GM18867 (cell line): ENCODE data around the gene TNNI3K.

Experiments
- ATAC-seq: cut with Tn5 transposase; IDR thresholded peaks from one replicate; pipeline ENCODE4 v1.9.1; 2021; ENCODE audit warnings: mild to moderate bottlenecking, moderate library complexity; ENCODE audit not compliant: unreplicated experiment

TNNI3K gene

DNA sequence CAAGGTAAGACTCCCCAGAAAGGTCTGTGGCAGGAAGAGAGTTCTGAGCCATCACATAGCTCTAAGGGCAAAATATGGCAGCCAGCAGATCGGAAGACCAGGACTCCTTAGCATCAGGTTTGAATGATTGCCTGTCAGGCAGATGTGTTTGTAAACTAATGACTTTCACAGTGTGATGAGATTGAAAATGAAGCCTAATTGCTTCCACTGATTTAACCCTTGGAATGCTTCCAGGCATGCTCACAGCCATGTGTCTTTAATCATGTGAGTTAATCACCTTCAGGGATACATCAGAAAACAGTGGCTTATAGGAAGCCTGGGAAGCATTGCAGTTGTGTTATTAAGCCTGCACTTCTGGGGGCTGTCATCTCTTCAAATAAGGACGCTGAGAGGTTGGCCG, 194.4 kb downstream of the TNNI3K start:
- no peak for ATAC-seq

DNA sequence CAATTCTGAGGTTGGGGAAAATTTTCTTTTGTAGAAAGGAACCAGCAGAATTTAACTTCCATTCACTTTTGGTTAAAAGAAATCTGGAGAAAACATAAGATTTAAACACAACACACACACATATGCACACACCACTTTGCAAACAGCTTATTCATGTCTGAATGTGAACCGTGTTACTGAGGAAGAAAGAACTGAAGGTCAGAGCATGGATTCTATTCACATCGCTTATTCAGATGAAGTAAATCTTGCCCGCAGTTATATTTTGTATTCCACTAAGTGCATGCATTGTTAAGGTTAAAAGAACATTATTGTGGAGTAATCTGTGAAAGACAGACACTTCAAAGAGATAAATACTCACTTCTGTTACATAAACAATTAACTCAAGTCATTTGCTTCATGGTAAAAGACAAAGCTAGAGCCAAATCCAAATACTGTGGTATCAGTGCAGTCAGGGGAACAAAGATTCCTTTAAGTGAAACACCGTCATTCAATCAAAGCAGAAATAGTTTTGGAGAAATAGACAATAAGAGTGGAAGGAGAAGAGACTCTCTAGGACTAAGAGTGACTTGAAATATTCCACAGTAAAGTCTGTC, 195.3 kb downstream of the TNNI3K start:
- ATAC-seq = no peak

GRCh38 chr1:74431531-74431930, 196.3 kb downstream of the TNNI3K start:
- no peak for ATAC-seq

- no peak for ATAC-seq
Observed at GRCh38 chr1:74432325-74432724, 197.1 kb downstream of the TNNI3K start.

GRCh38 chr1:74434321-74434720, 199.1 kb downstream of the TNNI3K start:
- ATAC-seq = no peak

DNA sequence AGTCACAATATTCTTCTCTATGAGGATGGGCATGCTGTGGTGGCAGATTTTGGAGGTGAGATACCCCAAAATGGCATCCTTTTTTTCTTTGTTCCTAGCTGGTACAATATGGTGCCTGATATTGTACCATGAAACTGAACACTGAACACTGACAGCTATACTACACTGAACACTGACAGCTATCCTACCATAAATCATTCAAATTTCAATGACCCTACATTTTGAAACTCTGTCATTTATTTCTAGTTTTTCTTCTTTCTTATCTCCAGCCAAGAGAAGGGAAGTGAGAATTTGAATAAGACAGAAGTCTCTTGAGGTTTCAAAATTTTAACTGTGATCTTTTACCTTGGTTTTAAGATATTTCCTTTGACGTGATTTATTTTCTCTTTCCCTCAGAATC, 200.9 kb downstream of the TNNI3K start:
- ATAC-seq = peak; percentile 61

DNA sequence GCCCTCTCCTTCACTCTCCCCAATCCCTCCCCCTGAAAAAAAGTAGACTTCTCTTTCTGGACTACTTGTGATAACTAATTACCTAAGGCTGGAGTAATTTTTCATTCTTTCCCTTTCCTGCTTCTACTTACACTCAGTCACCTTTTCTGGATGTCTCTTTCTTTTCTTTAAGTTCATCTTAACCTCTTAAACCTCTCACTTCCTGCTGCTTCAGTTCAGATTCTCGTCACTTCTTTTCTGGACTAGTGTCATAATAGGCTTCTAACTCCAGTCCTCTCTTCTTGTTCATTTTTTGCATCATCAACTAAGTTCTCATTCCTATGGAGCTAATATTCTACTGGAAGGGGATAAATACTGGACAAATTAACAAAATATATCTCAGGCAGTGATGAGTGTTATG, 201.8 kb downstream of the TNNI3K start:
- ATAC-seq = no peak

GRCh38 chr1:74452035-74452434, 216.8 kb downstream of the TNNI3K start:
- ATAC-seq = no peak

GRCh38 chr1:74453277-74453676, 218.1 kb downstream of the TNNI3K start:
- no peak for ATAC-seq

- ATAC-seq = no peak
Observed at GRCh38 chr1:74455390-74455789, 220.2 kb downstream of the TNNI3K start.

DNA sequence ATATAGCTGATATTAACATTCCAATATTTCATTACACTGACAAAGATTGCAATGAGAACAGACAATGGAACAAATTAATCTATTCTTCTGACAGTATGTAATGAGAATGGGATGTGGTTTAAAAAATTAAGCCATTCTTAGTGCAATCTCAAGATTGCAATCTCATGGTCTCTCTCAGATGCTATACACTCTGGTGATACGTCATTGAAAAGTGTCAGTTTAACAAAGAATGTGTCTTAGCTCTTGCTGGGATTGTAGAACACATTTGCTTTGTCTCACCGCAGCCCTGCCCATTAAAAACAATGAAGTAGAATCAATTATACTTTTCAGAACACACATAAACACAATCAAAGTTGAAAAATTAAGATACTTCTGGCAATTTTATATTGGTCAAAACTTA, 222.1 kb downstream of the TNNI3K start:
- no peak for ATAC-seq

DNA sequence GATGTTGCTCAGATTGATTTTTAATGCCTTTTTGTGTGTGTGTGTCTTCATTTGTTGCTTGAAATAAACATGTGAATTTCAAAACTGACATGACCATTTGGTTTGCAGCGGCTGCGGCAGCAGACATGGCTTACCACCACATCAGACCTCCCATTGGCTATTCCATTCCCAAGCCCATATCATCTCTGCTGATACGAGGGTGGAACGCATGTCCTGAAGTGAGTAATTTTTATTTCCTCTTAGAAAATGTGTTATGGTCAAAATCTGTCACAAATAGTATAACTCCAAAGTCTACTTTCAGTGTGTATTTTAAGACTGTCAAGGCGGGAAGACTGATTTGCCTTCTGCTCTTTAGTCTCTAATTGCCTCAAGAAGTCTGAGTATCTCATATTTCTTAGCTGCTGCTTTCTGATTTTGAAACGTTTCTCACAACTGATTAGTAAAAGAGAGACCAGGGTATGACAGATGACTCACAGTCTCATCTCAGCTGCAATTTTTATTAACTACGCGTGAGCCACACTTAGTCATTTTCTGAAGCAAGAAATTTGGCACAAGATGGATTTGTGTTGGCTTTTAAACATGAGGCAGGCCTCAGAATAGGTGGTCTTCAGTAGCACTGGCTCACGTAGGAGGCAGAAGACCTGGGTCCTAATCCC, 228.3 kb downstream of the TNNI3K start:
- peak; percentile 84 for ATAC-seq

GRCh38 chr1:74464037-74464436, 228.8 kb downstream of the TNNI3K start:
- ATAC-seq = no peak

- ATAC-seq = no peak
Observed at GRCh38 chr1:74465193-74465681, 230.1 kb downstream of the TNNI3K start.

DNA sequence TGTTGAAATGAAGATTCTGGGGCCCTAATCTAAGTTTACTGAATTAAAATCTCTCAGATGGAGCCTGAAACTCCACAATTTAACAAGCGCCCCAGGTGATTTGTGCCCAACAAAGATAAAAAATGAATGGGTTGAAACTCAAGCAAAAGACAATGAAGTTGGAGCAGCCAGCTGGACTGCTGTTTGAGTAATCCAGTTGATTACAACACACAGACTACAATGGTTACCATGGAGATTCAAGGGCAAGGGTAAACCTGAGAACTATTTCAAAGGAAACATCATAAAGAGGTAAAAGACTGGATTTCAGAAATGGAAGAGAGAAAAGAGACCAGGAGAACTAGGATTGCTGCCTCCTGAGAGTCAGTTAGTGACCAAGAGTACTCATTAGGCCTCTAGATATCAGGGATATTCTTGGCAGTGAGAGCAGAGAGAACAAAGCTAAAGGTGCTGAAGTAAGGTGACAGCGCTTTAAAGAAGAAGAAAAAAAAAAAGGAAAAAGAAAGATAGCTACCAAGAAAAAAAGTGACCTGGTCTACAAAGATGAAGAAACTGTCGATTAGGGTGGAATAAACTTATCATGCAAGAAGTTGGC, 232.7 kb downstream of the TNNI3K start:
- ATAC-seq = no peak

GRCh38 chr1:74468982-74469603, 233.9 kb downstream of the TNNI3K start:
- no peak for ATAC-seq

- no peak for ATAC-seq
Observed at GRCh38 chr1:74470251-74470650, 235.1 kb downstream of the TNNI3K start.

DNA sequence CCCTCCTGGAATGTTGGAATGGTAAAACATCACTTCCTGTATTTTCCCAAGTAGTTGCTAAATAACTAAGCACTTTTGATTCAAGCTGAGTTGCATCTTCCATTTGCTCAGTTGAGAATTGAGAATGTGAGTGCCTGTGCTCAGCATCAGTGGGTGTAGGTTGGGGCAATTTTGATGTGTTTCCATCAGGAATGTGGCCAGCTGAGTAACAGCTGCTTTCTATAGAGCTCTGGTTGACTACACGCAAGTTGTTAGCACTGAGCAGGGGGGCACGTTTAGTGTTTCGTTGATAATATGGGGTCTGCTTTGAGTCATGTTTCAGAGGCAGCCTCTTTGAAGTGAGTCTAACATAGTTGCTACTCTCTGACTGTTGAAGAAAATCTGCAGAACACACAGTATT, 235.7 kb downstream of the TNNI3K start:
- ATAC-seq = no peak

- no peak for ATAC-seq
Observed at GRCh38 chr1:74471470-74471869, 236.3 kb downstream of the TNNI3K start.

GRCh38 chr1:74474585-74474984, 239.4 kb downstream of the TNNI3K start:
- ATAC-seq = no peak

- ATAC-seq = no peak
Observed at GRCh38 chr1:74478979-74479378, 243.8 kb downstream of the TNNI3K start.

- ATAC-seq = no peak
Observed at GRCh38 chr1:74480068-74480467, 244.9 kb downstream of the TNNI3K start.
